NB4 (cell line): ENCODE results near the gene LRRC2.
"Not testable (repeated sequence)": the region's sequence is repeated elsewhere in the genome, so short reads cannot be mapped to it uniquely, and the experiment has no call there.

Experiments used
- DNase-seq: peaks from one replicate; pipeline ENCODE4 v3.0.0; 2010; ENCODE audit warnings: low read depth
- H3K4me3 ChIP-seq: one replicate; pipeline ENCODE4 v1.5.1; 2011; ENCODE audit warnings: mild to moderate bottlenecking, low read depth, low read length, moderate library complexity
- MYC ChIP-seq: IDR thresholded peaks from 2 replicates; pipeline ENCODE4 v1.6.1; 2011; ENCODE audit warnings: low read depth, low read length
- POLR2A ChIP-seq: IDR thresholded peaks from 2 replicates; pipeline ENCODE4 v1.6.1; 2011; ENCODE audit warnings: mild to moderate bottlenecking; ENCODE audit not compliant: insufficient read length; ENCODE audit errors: extremely low read depth
- TF ChIP-seq, protein P1 (sequence below): IDR thresholded peaks from one replicate; pipeline ENCODE4 v1.5.1; 2012; ENCODE audit warnings: low read depth, low read length
- TF ChIP-seq, protein P2 (sequence below): IDR thresholded peaks from 2 replicates; pipeline ENCODE4 v1.6.1; 2011; ENCODE audit warnings: low read depth, low read length

The LRRC2 gene

GRCh38 chr3:46538803-46539442, 27.2 kb downstream of the LRRC2 start:
- peak; percentile 23 for TF ChIP-seq POLR2A
- TF ChIP-seq, protein P1, sequence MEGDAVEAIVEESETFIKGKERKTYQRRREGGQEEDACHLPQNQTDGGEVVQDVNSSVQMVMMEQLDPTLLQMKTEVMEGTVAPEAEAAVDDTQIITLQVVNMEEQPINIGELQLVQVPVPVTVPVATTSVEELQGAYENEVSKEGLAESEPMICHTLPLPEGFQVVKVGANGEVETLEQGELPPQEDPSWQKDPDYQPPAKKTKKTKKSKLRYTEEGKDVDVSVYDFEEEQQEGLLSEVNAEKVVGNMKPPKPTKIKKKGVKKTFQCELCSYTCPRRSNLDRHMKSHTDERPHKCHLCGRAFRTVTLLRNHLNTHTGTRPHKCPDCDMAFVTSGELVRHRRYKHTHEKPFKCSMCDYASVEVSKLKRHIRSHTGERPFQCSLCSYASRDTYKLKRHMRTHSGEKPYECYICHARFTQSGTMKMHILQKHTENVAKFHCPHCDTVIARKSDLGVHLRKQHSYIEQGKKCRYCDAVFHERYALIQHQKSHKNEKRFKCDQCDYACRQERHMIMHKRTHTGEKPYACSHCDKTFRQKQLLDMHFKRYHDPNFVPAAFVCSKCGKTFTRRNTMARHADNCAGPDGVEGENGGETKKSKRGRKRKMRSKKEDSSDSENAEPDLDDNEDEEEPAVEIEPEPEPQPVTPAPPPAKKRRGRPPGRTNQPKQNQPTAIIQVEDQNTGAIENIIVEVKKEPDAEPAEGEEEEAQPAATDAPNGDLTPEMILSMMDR: no peak
- TF ChIP-seq, protein P2, sequence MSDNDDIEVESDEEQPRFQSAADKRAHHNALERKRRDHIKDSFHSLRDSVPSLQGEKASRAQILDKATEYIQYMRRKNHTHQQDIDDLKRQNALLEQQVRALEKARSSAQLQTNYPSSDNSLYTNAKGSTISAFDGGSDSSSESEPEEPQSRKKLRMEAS: peak; percentile 71
- peak; percentile 40; the same call in 1 of the 2 replicates for TF ChIP-seq MYC
- peak overlapping the region; percentile 50 for H3K4me3 ChIP-seq
- peak; percentile 86 for DNase-seq

- DNase-seq, H3K4me3 ChIP-seq: not testable (repeated sequence)
Measured at GRCh38 chr3:46538425-46538802, 27.7 kb downstream of the LRRC2 start.

GRCh38 chr3:46537779-46538178, 28.3 kb downstream of the LRRC2 start:
- TF ChIP-seq MYC: no peak
- TF ChIP-seq, protein P2: no peak
- no peak for TF ChIP-seq POLR2A
- TF ChIP-seq, protein P1: no peak
- H3K4me3 ChIP-seq: no peak overlapping the region
- no peak for DNase-seq

DNA sequence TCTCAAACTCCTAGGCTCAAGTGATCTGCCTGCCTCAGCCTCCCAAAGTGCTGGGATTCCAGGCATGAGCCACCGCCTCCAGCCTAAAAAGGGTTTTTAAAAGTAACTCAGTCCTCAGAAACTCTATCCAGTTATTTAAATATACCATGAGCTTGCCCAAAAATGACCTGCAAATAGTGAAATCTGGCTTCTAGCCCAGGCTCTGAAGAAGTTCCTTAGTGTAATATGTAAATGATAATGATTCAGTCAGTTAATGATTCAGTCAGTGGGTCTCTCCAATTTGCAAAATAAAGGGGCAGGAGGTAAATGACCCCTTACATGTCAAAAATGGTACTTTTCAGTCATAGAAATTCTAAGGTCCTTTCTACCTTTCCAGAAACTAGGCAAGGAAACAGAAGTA, 28.8 kb downstream of the LRRC2 start:
- H3K4me3 ChIP-seq: no peak overlapping the region
- no peak for DNase-seq
- TF ChIP-seq, protein P2: no peak
- TF ChIP-seq MYC (no peak), POLR2A (no peak)
- TF ChIP-seq, protein P1: no peak

- DNase-seq: no peak
- TF ChIP-seq, protein P2: no peak
- no peak for TF ChIP-seq POLR2A
- TF ChIP-seq, protein P1: no peak
- TF ChIP-seq MYC: no peak
- H3K4me3 ChIP-seq: no peak overlapping the region
Measured at GRCh38 chr3:46536758-46537157, 29.3 kb downstream of the LRRC2 start.

DNA sequence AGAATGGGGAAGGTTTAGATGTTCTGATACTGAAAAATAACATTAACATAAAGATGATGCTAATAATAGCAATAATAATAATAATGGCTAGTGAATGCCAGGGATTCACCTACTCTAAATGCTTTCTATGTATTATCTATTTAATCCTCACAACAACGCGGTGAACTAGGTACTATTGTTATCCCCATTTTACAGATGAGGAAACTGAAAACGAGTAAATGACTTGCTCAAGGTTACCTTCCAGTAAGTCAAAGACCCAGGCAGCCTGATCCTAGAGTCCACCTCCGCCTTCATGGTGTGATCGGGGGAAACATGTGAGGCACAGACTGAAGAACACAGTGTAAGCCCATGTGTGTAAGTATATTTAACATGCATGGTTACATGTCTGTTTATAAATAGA, 30.4 kb downstream of the LRRC2 start:
- no peak for DNase-seq
- no peak overlapping the region for H3K4me3 ChIP-seq
- TF ChIP-seq POLR2A (no peak), MYC (no peak)
- TF ChIP-seq, protein P1: no peak
- TF ChIP-seq, protein P2: no peak
